ENCODE results near the gene JHY. TPM values are rescaled to one million over a fixed set of nuclear protein-coding genes. Genes with fewer than 3 reads are reported as not detected.

The JHY gene
- total RNA-seq, 2 donors from 2014 or later: 2.3 TPM

GRCh38 chr11:122979815-122980595, 97.4 kb downstream of the JHY start:
- DNase-seq: no peak
- intact Hi-C loops (cut with DNase I): no loop called here

DNA sequence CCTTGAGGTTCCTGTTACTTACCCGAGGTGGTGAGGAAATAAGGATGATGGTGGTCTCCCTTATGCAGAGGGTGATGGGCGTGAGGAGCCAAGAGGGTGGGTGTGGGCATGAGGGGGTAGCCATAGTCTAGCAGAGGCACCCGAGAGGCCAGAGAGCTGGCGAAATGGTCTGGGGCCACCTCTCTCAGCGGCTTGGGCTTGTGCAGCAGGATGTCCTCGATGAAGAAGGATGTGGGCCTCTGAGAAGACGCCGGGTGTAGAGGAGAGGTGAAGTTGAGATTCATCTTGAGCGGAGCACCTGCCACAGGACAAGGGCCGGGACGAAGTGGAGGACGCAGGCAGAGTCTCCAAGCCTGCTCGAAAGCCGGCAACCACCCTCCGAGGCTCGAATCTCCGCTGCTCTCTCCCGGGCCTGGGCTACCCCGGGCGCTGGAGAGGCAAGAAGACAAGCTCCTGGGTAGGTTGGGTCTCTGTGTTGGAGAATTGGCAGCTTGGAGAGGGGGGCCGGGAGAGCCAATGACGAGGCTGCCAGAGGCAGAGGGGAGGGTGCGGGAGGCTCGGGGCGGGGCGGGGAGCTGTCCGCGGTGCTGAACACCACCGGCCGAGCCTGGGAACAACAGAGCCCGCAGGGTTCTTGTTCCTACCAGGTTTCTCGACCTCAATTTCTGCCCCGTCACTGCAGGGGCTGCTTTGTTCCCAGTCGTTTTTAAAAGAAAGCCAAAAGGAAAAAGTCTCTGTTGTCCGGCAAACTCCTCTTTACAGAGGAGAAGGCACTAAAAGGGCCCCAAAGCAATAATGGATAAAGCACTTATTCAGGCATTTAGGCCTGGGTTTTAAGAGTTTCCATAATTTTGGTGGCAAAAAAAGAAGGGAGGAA, 99.1 kb downstream of the JHY start, which contains the start of gene BSX:
TSS of gene BSX (minus strand) at position 447 of the 877 bp plus-strand sequence. CDS start at position 284, 163 bp downstream.
- H3K27ac ChIP-seq: no peak within 1 kb of the TSS
- DNase-seq (peak; percentile 54 to 72 (median 65)), ATAC-seq (peak; percentile 78)
- TF ChIP-seq POLR2A (IDR thresholded peaks at IDR 0.05) (no peak), CTCF (IDR thresholded peaks at IDR 0.05) (no peak)
- peaks cover 0 to 59% of the 10 kb centered on the region in 2 donors for H3K27me3 ChIP-seq
- WGBS, 2 donors: 5 to 6% methylated on average over 29 to 35 of the region's 35 CpGs
- H3K4me3 ChIP-seq: no peak within 1 kb of the TSS
- H3K36me3 ChIP-seq (replicated peaks in 1 of 2; ENCODE audit: insufficient read depth in 1 of 2, low read depth in 2 of 2): no peaks in the 10 kb centered on the region
- peaks cover 21% of the 10 kb centered on the region for H3K4me1 ChIP-seq
- intact Hi-C loops (cut with DNase I): no loop called here
- no peaks in the 10 kb centered on the region for H3K9me3 ChIP-seq

More at GRCh38 chr11:122979815-122980595, 97.4 kb downstream of the JHY start:
- no peak overlapping the region for H3K27ac ChIP-seq
- WGBS, 2 donors: 3% methylated on average over 27 of the region's 27 CpGs
- ATAC-seq: no peak
- H3K27me3 ChIP-seq: peaks cover 0 to 45% of the 10 kb centered on the region in 2 donors
- no peak overlapping the region for H3K4me3 ChIP-seq
- H3K36me3 ChIP-seq (replicated peaks in 1 of 2; ENCODE audit: insufficient read depth in 1 of 2, low read depth in 2 of 2): no peaks in the 10 kb centered on the region
- no peaks in the 10 kb centered on the region for H3K9me3 ChIP-seq
- peaks cover 22% of the 10 kb centered on the region for H3K4me1 ChIP-seq
- no peak for TF ChIP-seq CTCF (IDR thresholded peaks at IDR 0.05)

- Histone ChIP-seq H3K27ac (no peak overlapping the region), H3K4me3 (peak overlapping the region in 1 of 2 donors; percentile 78), H3K9me3 (no peaks in the 10 kb centered on the region), H3K27me3 (peaks cover 0 to 52% of the 10 kb centered on the region in 2 donors), H3K4me1 (peaks cover 10% of the 10 kb centered on the region), H3K36me3 (replicated peaks in 1 of 2; ENCODE audit: insufficient read depth in 1 of 2, low read depth in 2 of 2) (no peaks in the 10 kb centered on the region)
- WGBS, 2 donors: 22 to 30% methylated on average over 15 to 26 of the region's 26 CpGs
- DNase-seq (no peak), ATAC-seq (peak; percentile 38)
- intact Hi-C loops (cut with DNase I): no loop called here
- no peak for TF ChIP-seq POLR2A (IDR thresholded peaks at IDR 0.05)
- TF ChIP-seq CTCF (IDR thresholded peaks at IDR 0.05): no peak
Observed at GRCh38 chr11:122983438-122984185, 101.1 kb downstream of the JHY start.

GRCh38 chr11:122984186-122985011, 101.8 kb downstream of the JHY start:
- Histone ChIP-seq H3K27ac (no peak overlapping the region), H3K9me3 (no peaks in the 10 kb centered on the region), H3K4me1 (peaks cover 10% of the 10 kb centered on the region), H3K27me3 (peaks cover 0 to 46% of the 10 kb centered on the region in 2 donors), H3K36me3 (replicated peaks in 1 of 2; ENCODE audit: insufficient read depth in 1 of 2, low read depth in 2 of 2) (no peaks in the 10 kb centered on the region), H3K4me3 (peak overlapping the region; percentile 18 to 78)
- peak in 2 of 4 donors; percentile 15 to 23 for DNase-seq
- no peak for ATAC-seq
- intact Hi-C loops (cut with DNase I): no loop called here
- TF ChIP-seq POLR2A (IDR thresholded peaks at IDR 0.05): no peak
- no peak for TF ChIP-seq CTCF (IDR thresholded peaks at IDR 0.05)
- WGBS, 2 donors: 1% methylated on average over 22 to 50 of the region's 59 CpGs
